Gastroesophageal sphincter (tissue), 4 donors: ENCODE measurements around the gene GBE1. TPM values are rescaled to one million over a fixed set of nuclear protein-coding genes. Genes with fewer than 3 reads are reported as not detected.
"Not testable (repeated sequence)": the region's sequence is repeated elsewhere in the genome, so short reads cannot be mapped to it uniquely, and the experiment has no call there.

Source experiments
- ATAC-seq: fragments of 150-250 bp; one replicate; pipeline ENCODE4 v1.9.1; 2016; ENCODE audit warnings: mild to moderate bottlenecking, moderate library complexity
- H3K27ac ChIP-seq, 4 donors: fragments of 200-600 bp; sonication (generic) in 3 of 4; 1 replicate in 3 of 4; 2 replicates in 1 of 4; pipeline ENCODE4 v1.5.1; 2016 to 2019
- H3K27me3 ChIP-seq: fragments of 200-600 bp; sonication (generic); one replicate; pipeline ENCODE4 v1.5.1; 2019
- H3K36me3 ChIP-seq, 2 donors: fragments of 200-600 bp; sonication (generic); one replicate each; pipeline ENCODE4 v1.5.1; 2019; ENCODE audit warnings: control low read depth in 1 of 2
- H3K4me1 ChIP-seq, 3 donors: fragments of 200-600 bp; sonication (generic); 1 replicate in 2 of 3; 2 replicates in 1 of 3; pipeline ENCODE4 v1.5.1; 2016 to 2019; ENCODE audit warnings: control low read depth in 2 of 3
- H3K4me3 ChIP-seq, 2 donors: fragments of 200-600 bp; sonication (generic); one replicate each; pipeline ENCODE4 v1.5.1; 2019; ENCODE audit warnings: mild to moderate bottlenecking in 1 of 2, moderate library complexity in 1 of 2
- H3K9me3 ChIP-seq, 3 donors: fragments of 200-600 bp; sonication (generic); one replicate each; pipeline ENCODE4 v1.5.1; 2017 to 2019; ENCODE audit warnings: control low read depth in 2 of 3
- CTCF ChIP-seq, 4 experiments: fragments of 200-600 bp in 2 of 4; fragments of 450-650 bp in 2 of 4; sonication (generic) in 1 of 4; IDR thresholded peaks; one replicate each; pipeline ENCODE4 v1.5.1; 2017 to 2019; ENCODE audit warnings: antibody characterized with exemption in 4 of 4, mild to moderate bottlenecking in 2 of 4, moderate library complexity in 2 of 4
- EP300 ChIP-seq: sonication (generic); formaldehyde crosslinking; IDR thresholded peaks from one replicate; pipeline ENCODE4 v1.6.1; 2017; ENCODE audit warnings: antibody characterized with exemption, mild to moderate bottlenecking
- POLR2A ChIP-seq, 2 donors: fragments of 450-650 bp; IDR thresholded peaks; one replicate each; pipeline ENCODE4 v1.6.1; 2017; ENCODE audit warnings: antibody characterized with exemption in 2 of 2, mild to moderate bottlenecking in 2 of 2, moderate library complexity in 1 of 2
- POLR2AphosphoS5 ChIP-seq: sonication (generic); formaldehyde crosslinking; IDR thresholded peaks from one replicate; pipeline ENCODE4 v1.6.1; 2017; ENCODE audit warnings: antibody characterized with exemption
- WGBS, 2 donors: methylation state at CpG; one replicate each; pipeline ENCODE4 v1.1.5; 2018; ENCODE audit warnings: low coverage in 1 of 2; 5-methylcytosine and 5-hydroxymethylcytosine counted together
- total RNA-seq, 4 donors: library from RNA; depleted of rRNA; stranded (reverse); fragments of >200 nt; gene quantifications; one replicate each; pipeline ENCODE4 v1.1.0, GENCODE V29; 2016

The GBE1 gene
- total RNA-seq, 4 donors from 2014 or later = 23.3 to 59.4 (median 27.2) TPM

- TF ChIP-seq POLR2A (IDR thresholded peaks at IDR 0.05) = no peak
- no peak for TF ChIP-seq POLR2AphosphoS5
- TF ChIP-seq EP300 = no peak
- TF ChIP-seq CTCF (IDR thresholded peaks at IDR 0.05) = no peak
- ATAC-seq = no peak
These were observed 3.2 kb upstream of the GBE1 start for GRCh38 chr3:81764665-81765064.

GRCh38 chr3:81764002-81764401 is 2.6 kb upstream of the GBE1 start:
- Histone ChIP-seq H3K36me3 (no peaks in the 10 kb centered on the region), H3K27me3 (no peaks in the 10 kb centered on the region), H3K4me1 (peaks cover 6 to 28% (median 7%) of the 10 kb centered on the region in 3 donors), H3K27ac (no peak overlapping the region), H3K9me3 (no peaks in the 10 kb centered on the region), H3K4me3 (no peak overlapping the region)
- WGBS, 2 donors = 88 to 93% methylated on average over 5 to 7 of the region's 7 CpGs
- TF ChIP-seq POLR2AphosphoS5 (no peak), POLR2A (IDR thresholded peaks at IDR 0.05) (no peak), EP300 (no peak), CTCF (IDR thresholded peaks at IDR 0.05) (no peak)
- no peak for ATAC-seq

More at GRCh38 chr3:81764665-81765064, 3.2 kb upstream of the GBE1 start:
- H3K27ac ChIP-seq = no peak overlapping the region
- no peaks in the 10 kb centered on the region for H3K36me3 ChIP-seq
- no peak overlapping the region for H3K4me3 ChIP-seq
- H3K9me3 ChIP-seq = no peaks in the 10 kb centered on the region
- peaks cover 3 to 21% (median 6%) of the 10 kb centered on the region in 3 donors for H3K4me1 ChIP-seq
- no peaks in the 10 kb centered on the region for H3K27me3 ChIP-seq

- ATAC-seq = no peak
- no peaks in the 10 kb centered on the region for H3K9me3 ChIP-seq
- H3K27me3 ChIP-seq = no peaks in the 10 kb centered on the region
- H3K27ac ChIP-seq = peak overlapping the region in 2 of 4 donors; percentile 97 to 98
- TF ChIP-seq EP300 (no peak), POLR2A (IDR thresholded peaks at IDR 0.05) (no peak), POLR2AphosphoS5 (no peak)
- 55% methylated on average over 4 of the region's 4 CpGs for WGBS, 2 donors
- H3K36me3 ChIP-seq = no peaks in the 10 kb centered on the region
- peaks cover 6 to 38% (median 11%) of the 10 kb centered on the region in 3 donors for H3K4me1 ChIP-seq
- H3K4me3 ChIP-seq = no peak overlapping the region
These were observed 1.6 kb upstream of the GBE1 start for GRCh38 chr3:81763001-81763400.

- WGBS, 2 donors = 10 to 14% methylated on average over 6 of the region's 6 CpGs
- Histone ChIP-seq H3K36me3 (no peaks in the 10 kb centered on the region), H3K27ac (peak overlapping the region; percentile 90 to 99 (median 98)), H3K4me3 (peak overlapping the region; percentile 43 to 63), H3K9me3 (no peaks in the 10 kb centered on the region), H3K27me3 (no peaks in the 10 kb centered on the region), H3K4me1 (peaks cover 6 to 47% (median 14%) of the 10 kb centered on the region in 3 donors)
- no peak for ATAC-seq
- no peak for TF ChIP-seq POLR2A (IDR thresholded peaks at IDR 0.05)
- TF ChIP-seq POLR2AphosphoS5 = no peak
- no peak for TF ChIP-seq CTCF (IDR thresholded peaks at IDR 0.05)
- no peak for TF ChIP-seq EP300
These were observed 597 bp upstream of the GBE1 start for GRCh38 chr3:81761904-81762580.

GRCh38 chr3:81760215-81760614 is 1.2 kb downstream of the GBE1 start:
- ATAC-seq = no peak
- WGBS, 2 donors = 27 to 31% methylated on average over 3 of the region's 3 CpGs
- H3K36me3 ChIP-seq = no peaks in the 10 kb centered on the region
- peak overlapping the region; percentile 90 to 99 (median 98) for H3K27ac ChIP-seq
- H3K9me3 ChIP-seq = no peaks in the 10 kb centered on the region
- peaks cover 6 to 47% (median 15%) of the 10 kb centered on the region in 3 donors for H3K4me1 ChIP-seq
- peak overlapping the region; percentile 43 to 63 for H3K4me3 ChIP-seq
- no peak for TF ChIP-seq POLR2A (IDR thresholded peaks at IDR 0.05)
- no peak for TF ChIP-seq EP300
- TF ChIP-seq POLR2AphosphoS5 = no peak
- no peaks in the 10 kb centered on the region for H3K27me3 ChIP-seq

- not testable (repeated sequence) for H3K27me3 ChIP-seq, H3K36me3 ChIP-seq, H3K9me3 ChIP-seq, ATAC-seq, H3K4me3 ChIP-seq
- WGBS, 2 donors = 95% methylated on average over 3 to 4 of the region's 4 CpGs
- H3K27ac ChIP-seq = peak overlapping the region; percentile 47 to 99 (median 98)
- H3K4me1 ChIP-seq = peaks cover 6 to 47% (median 15%) of the 10 kb centered on the region in 3 donors
These were observed 2.7 kb downstream of the GBE1 start for GRCh38 chr3:81758771-81759170.
